ENCODE data around the gene LSM14A.

The LSM14A gene

GRCh38 chr19:34186205-34186604, 13.9 kb downstream of the LSM14A start:
- Histone ChIP-seq H3K36me3 (ENCODE audit: control insufficient read depth in 2 of 2, insufficient read depth in 1 of 2, low read length in 2 of 2) (peaks cover 0 to 41% of the 10 kb centered on the region in 2 experiments; a peak in 2 of 3 replicates), H3K9me3 (ENCODE audit: control insufficient read depth, insufficient read depth, low read depth, low read length) (0 out of 2 replicates have a peak, but pooled peaks cover 2% of the 10 kb centered on the region), H3K4me1 (ENCODE audit: control insufficient read depth, insufficient read depth, low read length) (peaks cover 92% of the 10 kb centered on the region), H3K27ac (ENCODE audit: extremely low read depth, low read depth, low read length) (no peak overlapping the region), H3K4me3 (ENCODE audit: low read depth, low read length) (no peak overlapping the region)
- ChIA-PET POLR2A (no interaction called here), CTCF (interaction anchor here (0.5 to 1.8 kb wide), 9 partner anchors 7 to 173 kb away, joined by 3 to 9 read pairs (median 3); no protein-coding TSS in a partner anchor)
- no peak for TF ChIP-seq ZBTB7A (tag by site-specific recombination; IDR thresholded peaks at IDR 0.05; ENCODE audit: low read depth)
- TF ChIP-seq ZNF10 (tag by site-specific recombination; IDR thresholded peaks at IDR 0.05): peak; percentile 97

GRCh38 chr19:34187011-34187410, 14.7 kb downstream of the LSM14A start:
- no peak overlapping the region for H3K27ac ChIP-seq (ENCODE audit: extremely low read depth, low read depth, low read length)
- no peak overlapping the region for H3K4me3 ChIP-seq (ENCODE audit: low read depth, low read length)
- POLR2A ChIA-PET: interaction anchor here (0.8 to 3.0 kb wide), 2 partner anchors 9 to 16 kb away, joined by 3 to 16 read pairs; no protein-coding TSS in a partner anchor
- H3K4me1 ChIP-seq (ENCODE audit: control insufficient read depth, insufficient read depth, low read length): peaks cover 91% of the 10 kb centered on the region
- TF ChIP-seq ZNF362 (tag by site-specific recombination; IDR thresholded peaks at IDR 0.05) (peak; percentile 90), KLF16 (tag by site-specific recombination; IDR thresholded peaks at IDR 0.05) (no peak), SCRT1 (tag by site-specific recombination; IDR thresholded peaks at IDR 0.05; ENCODE audit: borderline replicate concordance) (peak; percentile 55; the same call in 1 of the 2 replicates)
- H3K9me3 ChIP-seq (ENCODE audit: control insufficient read depth, insufficient read depth, low read depth, low read length): 0 out of 2 replicates have a peak, but pooled peaks cover 2% of the 10 kb centered on the region
- CTCF ChIA-PET: interaction anchor here (0.7 to 1.8 kb wide), 6 partner anchors 10 to 41 kb away, joined by 3 to 9 read pairs (median 3); no protein-coding TSS in a partner anchor
- peaks cover 0 to 44% of the 10 kb centered on the region in 2 experiments; a peak in 2 of 3 replicates for H3K36me3 ChIP-seq (ENCODE audit: control insufficient read depth in 2 of 2, insufficient read depth in 1 of 2, low read length in 2 of 2)

- Histone ChIP-seq H3K36me3 (ENCODE audit: control insufficient read depth in 2 of 2, insufficient read depth in 1 of 2, low read length in 2 of 2) (peaks cover 2 to 46% of the 10 kb centered on the region in 2 experiments), H3K27ac (ENCODE audit: extremely low read depth, low read depth, low read length) (0 out of 2 replicates have a peak overlapping the region, but pooled peaks have one; percentile 9), H3K9me3 (ENCODE audit: control insufficient read depth, insufficient read depth, low read depth, low read length) (0 out of 2 replicates have a peak, but pooled peaks cover 2% of the 10 kb centered on the region), H3K4me3 (ENCODE audit: low read depth, low read length) (no peak overlapping the region), H3K4me1 (ENCODE audit: control insufficient read depth, insufficient read depth, low read length) (peaks cover 81% of the 10 kb centered on the region)
- ChIA-PET POLR2A (interaction anchor here (1.7 to 3.0 kb wide), 2 partner anchors 9 to 18 kb away, joined by 6 to 16 read pairs; no protein-coding TSS in a partner anchor), CTCF (interaction anchor here (0.5 to 1.3 kb wide), 5 partner anchors 10 to 263 kb away, joined by 3 to 10 read pairs (median 4); partner anchors contain the start of gene LSM14A)
- TF ChIP-seq ZNF10 (tag by site-specific recombination; IDR thresholded peaks at IDR 0.05) (no peak), PRDM1 (tag by site-specific recombination; IDR thresholded peaks at IDR 0.05) (peak; percentile 60), EGR2 (tag by site-specific recombination; IDR thresholded peaks at IDR 0.05; ENCODE audit: low read depth) (no peak), ZNF76 (tag by site-specific recombination; IDR thresholded peaks at IDR 0.05; ENCODE audit: borderline replicate concordance, low read depth) (no peak), ZNF571 (tag by site-specific recombination; IDR thresholded peaks at IDR 0.05) (no peak), ZNF654 (tag by site-specific recombination; IDR thresholded peaks at IDR 0.05; ENCODE audit: low read depth) (no peak), ZNF776 (tag by site-specific recombination; IDR thresholded peaks at IDR 0.05; ENCODE audit: borderline replicate concordance) (no peak), ZNF18 (tag by site-specific recombination; IDR thresholded peaks at IDR 0.05) (no peak), ZNF529 (tag by site-specific recombination; IDR thresholded peaks at IDR 0.05; ENCODE audit: insufficient replicate concordance) (no peak), ZNF521 (tag by site-specific recombination; IDR thresholded peaks at IDR 0.05) (no peak), ZSCAN30 (tag by site-specific recombination; IDR thresholded peaks at IDR 0.05) (no peak), ZNF600 (tag by site-specific recombination; IDR thresholded peaks at IDR 0.05) (no peak), ZNF175 (tag by site-specific recombination; IDR thresholded peaks at IDR 0.05) (no peak), ZNF366 (tag by site-specific recombination; conservative IDR thresholded peaks at IDR 0.05) (peak; percentile 31; the same call in 1 of the 2 replicates), IKZF3 (tag by site-specific recombination; IDR thresholded peaks at IDR 0.05) (peak; percentile 56), ZNF610 (tag by site-specific recombination; IDR thresholded peaks at IDR 0.05; ENCODE audit: borderline replicate concordance) (no peak), ZNF146 (tag by site-specific recombination; IDR thresholded peaks at IDR 0.05) (peak; percentile 21; the same call in 1 of the 2 replicates), ZNF132 (tag by site-specific recombination; IDR thresholded peaks at IDR 0.05; ENCODE audit: borderline replicate concordance) (no peak), ZNF791 (tag by site-specific recombination; IDR thresholded peaks at IDR 0.05) (no peak), CTCF (tag by site-specific recombination; IDR thresholded peaks at IDR 0.05) (no peak), PATZ1 (tag by site-specific recombination; IDR thresholded peaks at IDR 0.05) (no peak)
These were observed 16.1 kb downstream of the LSM14A start for GRCh38 chr19:34188408-34188807.
